SK-N-SH (cell line): ENCODE data around the gene ALAD.
A peak's percentile ranks its signal among the peaks of the same experiment; 100 is the strongest.

ENCODE experiments used
- POLR2AphosphoS5 ChIP-seq: IDR thresholded peaks from 2 replicates; pipeline ENCODE4 v1.6.1; 2012; ENCODE audit warnings: low read depth, low read length
- TF ChIP-seq, protein P1 (sequence below): IDR thresholded peaks from 2 replicates; pipeline ENCODE4 v1.4.0; 2012; ENCODE audit warnings: low read depth, borderline replicate concordance
- TF ChIP-seq, protein P2 (sequence below): fragments of 200-600 bp; sonication (generic); IDR thresholded peaks from 2 replicates; pipeline ENCODE4 v1.6.1; 2017; ENCODE audit warnings: antibody characterized with exemption, mild to moderate bottlenecking, moderate library complexity

DNA sequence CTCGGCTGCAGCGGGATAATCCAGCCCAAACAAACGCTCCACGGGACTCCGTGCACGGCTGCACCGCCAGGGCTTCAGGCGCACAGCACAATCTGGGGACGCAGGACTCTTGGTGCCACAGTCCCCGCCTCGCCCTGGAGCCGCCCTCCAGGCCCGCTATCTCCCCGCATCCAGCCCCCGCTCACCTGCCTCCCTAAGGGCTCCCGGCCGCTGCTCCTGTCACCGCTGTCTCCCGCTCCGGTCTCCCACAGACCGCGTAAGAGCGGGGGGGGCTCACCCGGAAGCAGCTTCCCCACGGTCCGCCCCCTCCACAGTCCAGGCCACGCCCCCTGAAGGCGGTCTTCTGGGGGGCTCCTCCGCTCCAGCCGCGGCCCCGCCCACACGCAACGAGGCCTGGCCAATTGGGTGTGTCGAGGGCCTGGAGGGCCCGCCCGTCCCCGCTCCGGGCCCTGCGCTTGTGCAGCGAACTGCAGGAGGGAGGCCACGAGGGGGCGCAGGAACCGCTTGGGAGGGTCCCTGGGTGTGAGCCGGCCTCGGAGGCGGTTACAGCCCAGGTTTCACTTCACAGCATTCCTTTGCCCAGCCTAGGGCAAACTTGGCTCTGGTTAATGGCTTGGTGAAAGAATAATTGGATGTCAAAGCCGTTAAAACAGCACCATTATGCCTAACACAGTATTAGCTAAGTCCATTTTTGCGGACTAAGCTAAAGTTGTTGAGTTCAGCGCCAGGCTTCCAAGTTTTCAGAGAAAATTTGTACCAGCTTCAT lies at the start of gene ALAD:
- TF ChIP-seq, protein P1, sequence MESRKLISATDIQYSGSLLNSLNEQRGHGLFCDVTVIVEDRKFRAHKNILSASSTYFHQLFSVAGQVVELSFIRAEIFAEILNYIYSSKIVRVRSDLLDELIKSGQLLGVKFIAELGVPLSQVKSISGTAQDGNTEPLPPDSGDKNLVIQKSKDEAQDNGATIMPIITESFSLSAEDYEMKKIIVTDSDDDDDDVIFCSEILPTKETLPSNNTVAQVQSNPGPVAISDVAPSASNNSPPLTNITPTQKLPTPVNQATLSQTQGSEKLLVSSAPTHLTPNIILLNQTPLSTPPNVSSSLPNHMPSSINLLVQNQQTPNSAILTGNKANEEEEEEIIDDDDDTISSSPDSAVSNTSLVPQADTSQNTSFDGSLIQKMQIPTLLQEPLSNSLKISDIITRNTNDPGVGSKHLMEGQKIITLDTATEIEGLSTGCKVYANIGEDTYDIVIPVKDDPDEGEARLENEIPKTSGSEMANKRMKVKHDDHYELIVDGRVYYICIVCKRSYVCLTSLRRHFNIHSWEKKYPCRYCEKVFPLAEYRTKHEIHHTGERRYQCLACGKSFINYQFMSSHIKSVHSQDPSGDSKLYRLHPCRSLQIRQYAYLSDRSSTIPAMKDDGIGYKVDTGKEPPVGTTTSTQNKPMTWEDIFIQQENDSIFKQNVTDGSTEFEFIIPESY = no peak
- TF ChIP-seq, protein P2, sequence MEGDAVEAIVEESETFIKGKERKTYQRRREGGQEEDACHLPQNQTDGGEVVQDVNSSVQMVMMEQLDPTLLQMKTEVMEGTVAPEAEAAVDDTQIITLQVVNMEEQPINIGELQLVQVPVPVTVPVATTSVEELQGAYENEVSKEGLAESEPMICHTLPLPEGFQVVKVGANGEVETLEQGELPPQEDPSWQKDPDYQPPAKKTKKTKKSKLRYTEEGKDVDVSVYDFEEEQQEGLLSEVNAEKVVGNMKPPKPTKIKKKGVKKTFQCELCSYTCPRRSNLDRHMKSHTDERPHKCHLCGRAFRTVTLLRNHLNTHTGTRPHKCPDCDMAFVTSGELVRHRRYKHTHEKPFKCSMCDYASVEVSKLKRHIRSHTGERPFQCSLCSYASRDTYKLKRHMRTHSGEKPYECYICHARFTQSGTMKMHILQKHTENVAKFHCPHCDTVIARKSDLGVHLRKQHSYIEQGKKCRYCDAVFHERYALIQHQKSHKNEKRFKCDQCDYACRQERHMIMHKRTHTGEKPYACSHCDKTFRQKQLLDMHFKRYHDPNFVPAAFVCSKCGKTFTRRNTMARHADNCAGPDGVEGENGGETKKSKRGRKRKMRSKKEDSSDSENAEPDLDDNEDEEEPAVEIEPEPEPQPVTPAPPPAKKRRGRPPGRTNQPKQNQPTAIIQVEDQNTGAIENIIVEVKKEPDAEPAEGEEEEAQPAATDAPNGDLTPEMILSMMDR = peak; percentile 93
- TF ChIP-seq POLR2AphosphoS5 = peak; percentile 60; the same call in 1 of the 2 replicates
